Measurements from ENCODE around the gene CDKL1.

Gene CDKL1

DNA sequence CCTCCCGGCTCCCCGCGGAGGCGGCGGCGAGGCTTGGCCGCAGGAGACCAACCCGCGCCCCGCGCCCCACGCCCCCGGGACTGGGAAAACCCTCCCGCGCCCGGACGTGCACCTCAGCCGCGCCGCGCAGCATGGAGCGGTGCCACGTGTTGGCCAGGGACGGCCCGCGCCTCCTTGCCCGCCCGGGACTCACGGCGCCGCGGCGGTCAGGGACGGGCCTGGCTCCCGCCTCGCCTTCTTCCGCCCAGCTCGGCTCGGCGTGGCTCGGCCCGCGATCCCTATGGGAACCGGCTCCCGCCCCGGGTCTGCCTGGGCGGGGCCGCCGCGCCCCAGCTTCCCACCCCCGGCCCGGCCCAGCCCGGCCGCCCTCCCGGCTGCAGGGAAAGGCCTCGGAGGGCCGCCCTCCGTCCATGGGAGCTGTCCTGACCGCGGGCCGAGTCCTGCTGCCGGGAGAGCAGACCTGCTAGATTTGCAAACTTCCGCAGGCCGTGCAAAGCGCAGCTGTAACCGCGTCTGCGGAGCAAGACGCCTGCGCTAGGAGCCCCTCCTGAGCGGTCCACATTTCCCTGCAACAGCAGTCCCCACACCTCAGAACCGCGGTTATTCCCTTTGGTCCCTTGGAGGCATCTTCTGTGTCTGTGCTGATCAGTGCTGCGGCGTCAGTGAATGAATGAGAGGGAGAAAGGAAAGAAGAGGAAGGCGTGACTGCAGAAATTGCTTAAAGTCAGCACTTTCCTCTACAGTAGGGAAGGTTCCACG lies at the start of gene CDKL1:
TSS of gene CDKL1 (minus strand) at position 251 of the 759 bp plus-strand sequence. CDS start 1,013 bp downstream, outside the sequence.
- DNase-seq (ENCODE audit: low read depth in 3 of 3): peak; percentile 30 to 54 (median 31)

DNA sequence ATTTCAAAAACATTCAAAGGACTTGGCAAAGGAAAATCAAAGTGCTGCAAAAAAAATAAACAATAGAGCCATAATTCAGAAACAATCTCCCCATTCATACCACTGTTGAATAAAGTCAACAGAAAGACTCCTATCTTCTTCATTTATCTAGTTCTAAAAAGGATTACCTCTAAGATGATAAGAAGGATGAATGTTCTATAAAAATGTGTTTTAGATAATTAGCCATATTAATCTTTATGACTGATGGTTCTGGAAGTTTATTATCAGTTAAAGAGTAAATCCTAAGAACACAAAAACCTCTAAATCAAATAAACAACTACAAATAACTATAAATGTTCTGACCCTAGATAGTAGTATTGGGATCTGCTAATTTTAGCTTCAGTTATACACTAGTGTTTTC lies 37.8 kb upstream of the CDKL1 start:
- no peak for DNase-seq (ENCODE audit: low read depth in 3 of 3)

- no peak for DNase-seq (ENCODE audit: low read depth in 3 of 3)
These were observed 35.5 kb upstream of the CDKL1 start for GRCh38 chr14:50432131-50432530.

DNA sequence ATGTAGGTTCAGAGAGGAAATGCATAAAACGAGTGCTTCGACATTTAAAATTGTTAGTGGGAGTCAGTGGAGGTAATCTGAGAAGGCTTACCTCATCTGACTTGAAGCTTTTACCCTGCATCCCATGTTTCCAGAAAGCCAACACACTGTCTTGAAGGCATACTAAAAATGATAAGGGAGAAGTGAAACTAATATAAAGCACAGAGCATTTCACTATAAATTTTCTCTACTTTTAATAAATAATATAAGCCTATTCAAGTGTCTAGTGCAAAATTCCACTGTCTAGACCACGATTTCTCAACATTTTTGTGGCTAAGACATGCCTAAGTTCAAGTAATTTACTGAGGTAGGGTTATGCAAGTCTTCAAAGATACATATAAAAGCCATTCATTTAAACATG lies 29.1 kb upstream of the CDKL1 start:
- DNase-seq (ENCODE audit: low read depth in 3 of 3): no peak

DNA sequence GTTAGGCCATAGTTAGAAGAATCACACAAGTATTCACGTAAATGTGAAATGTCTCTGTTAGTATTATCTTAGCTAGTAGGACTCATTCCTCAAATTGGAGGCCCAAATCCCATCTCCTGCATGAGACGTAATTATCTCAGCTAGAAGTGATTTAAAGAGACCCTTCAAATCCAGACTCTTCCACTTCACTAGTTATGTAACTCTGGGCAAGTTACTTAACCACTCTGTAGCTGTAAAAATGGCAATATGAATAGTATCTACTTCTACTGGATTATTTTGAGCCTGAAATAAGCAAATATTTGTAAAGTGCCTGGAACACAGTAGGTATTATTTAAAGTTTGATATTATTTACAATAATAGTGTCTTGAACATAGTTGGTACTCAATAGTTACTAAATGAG lies 28.4 kb upstream of the CDKL1 start:
- no peak for DNase-seq (ENCODE audit: low read depth in 3 of 3)

DNA sequence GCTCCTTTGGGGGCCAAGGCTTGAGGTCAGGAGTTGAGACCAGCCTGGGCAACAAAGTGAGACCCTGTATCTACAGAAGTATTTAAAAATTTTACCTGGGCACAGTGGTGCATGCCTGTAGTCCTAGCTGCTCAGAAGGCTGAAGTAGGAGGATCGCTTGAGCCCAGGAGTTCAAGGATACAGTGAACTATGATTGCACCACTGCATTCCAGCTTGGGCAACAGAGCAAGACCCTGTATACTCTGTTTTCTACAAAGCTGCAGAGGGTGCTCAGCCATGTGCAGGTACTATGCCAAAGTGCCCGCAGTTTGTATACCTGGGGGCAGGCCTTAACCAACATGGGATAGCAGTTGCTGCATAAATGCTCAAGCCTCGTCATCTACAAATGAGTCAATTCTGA lies 26.8 kb upstream of the CDKL1 start:
- DNase-seq (ENCODE audit: low read depth in 3 of 3): no peak

GRCh38 chr14:50421499-50421898 lies 24.8 kb upstream of the CDKL1 start:
- no peak for DNase-seq (ENCODE audit: low read depth in 3 of 3)

GRCh38 chr14:50417853-50418252 lies 21.2 kb upstream of the CDKL1 start:
- DNase-seq (ENCODE audit: low read depth in 3 of 3): no peak

GRCh38 chr14:50410921-50411320 lies 14.2 kb upstream of the CDKL1 start:
- DNase-seq (ENCODE audit: low read depth in 3 of 3): no peak

DNA sequence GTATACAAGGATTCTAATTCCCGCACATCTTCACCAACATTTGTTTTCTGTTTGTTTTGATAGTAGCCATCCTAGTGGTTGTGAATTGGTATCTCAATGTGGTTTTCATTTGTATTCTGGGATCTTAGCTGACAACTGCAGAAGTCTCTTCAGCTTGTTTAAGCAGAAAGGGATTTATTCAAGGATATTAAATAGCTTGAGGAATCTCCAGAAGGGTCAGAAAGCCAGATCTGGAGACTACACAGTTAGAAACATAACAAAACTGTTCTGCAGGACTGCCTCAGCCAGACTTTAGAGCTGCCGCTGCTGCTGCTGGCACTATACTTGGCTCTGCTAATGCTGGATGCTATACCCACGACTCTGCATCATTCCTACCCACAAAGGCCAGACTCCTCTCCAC lies 13.4 kb upstream of the CDKL1 start:
- no peak for DNase-seq (ENCODE audit: low read depth in 3 of 3)

DNA sequence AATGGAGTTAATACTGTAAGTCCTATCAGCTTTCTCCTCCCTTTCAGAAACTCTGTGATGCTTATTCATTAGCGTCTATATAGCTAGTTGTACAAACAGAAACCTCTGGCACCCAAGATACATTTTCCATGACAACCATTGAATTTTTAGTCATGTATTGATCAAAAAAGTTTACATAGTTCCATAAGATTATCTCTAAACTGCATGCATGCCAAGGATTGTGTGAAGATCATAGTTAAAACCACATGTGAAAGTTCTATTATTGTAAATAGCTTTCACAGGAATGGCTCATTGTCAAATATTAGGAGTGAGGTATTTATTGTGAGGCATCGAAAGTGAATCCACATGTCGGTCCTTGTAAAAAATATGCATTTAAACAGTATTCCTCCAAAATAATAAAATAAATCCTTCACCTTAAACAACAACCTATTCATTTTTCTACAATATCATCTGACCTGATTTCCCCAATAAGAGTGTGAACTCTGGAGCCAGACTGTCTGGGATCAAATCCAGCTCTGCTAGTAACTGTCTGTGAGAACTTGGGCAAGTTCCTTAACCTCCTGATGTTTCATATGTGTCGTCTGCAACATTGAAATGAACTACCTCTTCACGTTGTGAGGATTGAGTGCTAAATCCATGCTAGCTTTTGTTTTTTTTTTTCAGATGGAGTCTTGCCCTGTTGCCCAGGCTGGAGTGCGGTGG lies 10.6 kb upstream of the CDKL1 start:
- no peak for DNase-seq (ENCODE audit: low read depth in 3 of 3)

DNA sequence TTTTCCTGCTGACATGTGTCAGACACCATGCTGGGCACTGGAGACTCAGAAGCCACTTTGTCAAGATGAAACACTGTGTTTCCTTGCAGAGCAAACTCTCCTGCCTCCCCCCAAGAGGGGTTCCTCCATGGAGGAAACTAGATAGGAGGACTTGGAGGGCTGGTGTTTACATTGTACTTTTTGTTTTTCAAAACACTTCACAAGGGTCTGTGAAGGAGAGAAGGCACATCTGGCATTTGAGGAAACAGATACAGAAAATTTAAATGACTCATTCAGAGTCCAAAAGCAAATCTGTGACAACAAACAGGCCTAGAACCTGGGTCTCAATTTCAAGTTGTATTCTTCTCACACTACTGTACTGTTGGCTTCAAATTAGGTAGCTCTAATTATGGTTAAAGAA lies 6.7 kb upstream of the CDKL1 start:
- DNase-seq (ENCODE audit: low read depth in 3 of 3): no peak

- no peak for DNase-seq (ENCODE audit: low read depth in 3 of 3)
These were observed 6.3 kb upstream of the CDKL1 start for GRCh38 chr14:50402965-50403364.

- DNase-seq (ENCODE audit: low read depth in 3 of 3): no peak
These were observed 3.8 kb upstream of the CDKL1 start for GRCh38 chr14:50400461-50400860.

GRCh38 chr14:50399251-50400032 lies 2.8 kb upstream of the CDKL1 start:
- no peak for DNase-seq (ENCODE audit: low read depth in 3 of 3)

- DNase-seq (ENCODE audit: low read depth in 3 of 3): no peak
These were observed 1.5 kb upstream of the CDKL1 start for GRCh38 chr14:50398189-50398580.

DNA sequence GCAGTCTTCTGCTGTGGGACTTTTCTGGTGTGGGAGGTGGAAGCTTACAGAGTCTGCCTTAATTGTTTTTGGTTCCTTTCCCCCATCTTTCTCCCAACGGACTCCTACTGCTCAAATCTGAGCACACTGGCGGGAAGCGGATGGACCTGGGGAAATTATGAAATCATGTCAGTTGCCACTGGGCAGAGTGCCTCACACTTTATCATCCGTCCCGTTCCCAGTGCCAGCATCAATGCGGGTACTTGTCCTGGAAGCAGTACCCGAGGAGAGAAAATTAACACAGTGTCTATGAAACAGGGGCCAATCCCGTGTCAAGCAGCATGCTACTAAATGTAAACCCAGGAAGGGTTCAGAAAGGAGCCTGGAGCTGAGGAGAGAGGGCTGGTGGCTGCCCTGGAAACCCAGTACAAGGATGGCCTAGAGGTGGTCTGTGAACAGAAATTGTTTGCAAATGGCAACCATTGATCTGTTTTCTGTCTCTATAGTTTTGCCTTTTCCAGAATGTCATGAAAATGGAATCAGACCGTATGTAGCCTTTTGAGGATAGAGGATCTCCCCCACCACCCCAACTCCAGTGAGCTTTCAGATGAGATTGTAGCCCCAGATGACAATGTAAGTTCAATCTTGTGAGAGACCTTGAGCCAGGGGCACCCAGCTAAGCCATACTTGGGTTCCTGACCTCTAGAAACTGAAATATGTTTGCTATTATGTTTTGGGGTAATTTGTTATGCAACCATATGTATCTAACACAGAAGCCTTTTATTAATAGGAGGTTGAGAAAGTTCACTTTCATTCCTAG lies 908 bp upstream of the CDKL1 start:
- DNase-seq (ENCODE audit: low read depth in 3 of 3): no peak

GRCh38 chr14:50395448-50395847 lies 1.2 kb downstream of the CDKL1 start:
- no peak for DNase-seq (ENCODE audit: low read depth in 3 of 3)

DNA sequence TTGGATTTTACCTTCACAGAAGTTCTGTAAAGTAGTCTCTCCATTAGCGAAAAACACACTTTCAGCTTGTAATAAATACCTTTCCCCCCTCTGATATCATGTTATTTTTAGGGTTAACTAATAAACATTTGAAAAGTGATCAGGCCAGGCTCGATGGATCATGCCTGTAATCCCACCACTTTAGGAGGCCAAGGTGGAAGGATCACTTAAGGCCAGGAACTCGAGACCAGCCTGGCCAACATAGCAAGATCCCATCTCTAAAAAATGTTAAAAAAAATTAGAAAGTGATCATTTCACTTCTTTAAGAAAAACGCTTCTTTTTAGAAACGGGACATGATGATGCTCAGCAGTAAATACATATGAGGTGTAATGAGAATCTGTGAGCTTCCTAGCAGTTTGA lies 2.0 kb downstream of the CDKL1 start:
- no peak for DNase-seq (ENCODE audit: low read depth in 3 of 3)

DNA sequence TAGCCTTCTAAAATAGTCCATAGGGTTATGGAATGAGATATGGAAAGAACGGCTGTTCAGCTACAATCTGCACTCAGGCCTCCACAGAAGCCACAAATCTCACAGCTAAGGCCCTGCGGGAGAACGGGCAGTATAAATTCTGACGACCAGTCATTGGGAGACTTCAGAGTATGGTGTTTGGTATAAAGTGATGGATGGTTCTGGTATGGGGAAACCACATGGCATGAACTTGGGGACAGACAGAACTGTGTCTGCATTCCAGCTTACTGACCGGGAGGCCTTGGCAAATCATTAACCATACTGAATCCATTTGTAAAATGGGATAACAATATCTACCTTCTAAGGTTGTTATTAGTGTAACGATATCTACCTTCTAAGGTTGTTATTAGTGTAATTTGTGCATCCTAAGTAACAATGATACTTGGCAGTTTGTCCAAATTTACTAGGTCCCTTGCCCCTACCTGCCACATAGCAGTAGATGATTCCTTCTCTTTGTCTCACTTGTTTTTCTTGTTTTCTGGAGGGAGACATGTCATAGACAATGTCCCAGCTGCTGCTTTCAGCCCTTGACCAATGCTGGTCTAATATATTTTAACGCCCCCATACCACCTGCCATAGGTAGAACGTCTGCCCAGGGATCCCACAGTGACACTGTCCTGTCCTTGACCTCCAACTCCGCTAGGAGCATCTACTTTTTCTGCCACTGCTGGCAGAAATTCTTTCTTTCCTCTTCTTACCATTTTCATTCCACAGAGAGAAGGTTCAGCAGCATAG lies 6.8 kb downstream of the CDKL1 start:
- DNase-seq (ENCODE audit: low read depth in 3 of 3): no peak

Measured in stimulated activated CD4-positive, alpha-beta T cell treated with anti-CD3 and anti-CD28 coated beads, TNF-alpha, amount 100 ng/mL, for 24 hours (primary cell).